NCI-H128 (cell line): ENCODE measurements around the gene LMCD1.

Experiments used
- DNase-seq: peaks from one replicate; lab custom pipeline; 2025; ENCODE audit not compliant: unreplicated experiment; lab: John Stamatoyannopoulos, UW

Gene LMCD1

DNA sequence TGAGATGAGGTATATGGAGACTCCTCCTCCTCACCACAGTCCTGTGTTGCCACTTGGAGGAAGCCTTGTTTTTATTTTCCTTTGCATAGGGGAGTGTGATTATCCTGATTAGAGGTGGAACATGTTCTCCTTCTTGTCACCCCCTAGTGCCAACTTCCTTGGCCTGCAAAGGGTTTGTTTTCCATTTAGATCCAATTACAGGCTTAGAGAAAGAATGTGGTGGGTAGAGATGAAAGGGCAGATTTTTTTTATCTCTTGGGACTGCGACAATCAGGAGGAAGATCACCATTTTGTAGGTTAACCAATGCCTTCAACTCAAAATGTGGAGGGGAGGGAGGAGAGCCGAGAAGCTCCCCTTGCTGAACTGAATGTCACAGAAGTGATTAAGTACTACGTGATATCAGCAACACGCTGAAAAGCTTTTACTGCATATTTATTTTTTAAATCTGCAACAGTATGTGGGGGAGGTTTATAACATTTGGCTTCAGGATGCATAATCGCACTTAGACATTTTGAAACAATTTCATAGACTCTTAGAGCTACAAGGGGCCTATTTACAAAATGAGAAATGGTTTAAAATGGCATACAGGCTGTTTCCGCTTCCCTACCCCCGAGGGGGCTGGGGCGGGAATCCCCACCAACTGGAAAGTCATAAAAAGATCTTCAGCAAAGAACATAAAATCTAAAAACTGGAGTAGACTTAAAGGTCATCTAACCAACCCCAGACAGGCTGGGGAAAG lies 2.4 kb downstream of the LMCD1 start:
- no peak for DNase-seq

DNA sequence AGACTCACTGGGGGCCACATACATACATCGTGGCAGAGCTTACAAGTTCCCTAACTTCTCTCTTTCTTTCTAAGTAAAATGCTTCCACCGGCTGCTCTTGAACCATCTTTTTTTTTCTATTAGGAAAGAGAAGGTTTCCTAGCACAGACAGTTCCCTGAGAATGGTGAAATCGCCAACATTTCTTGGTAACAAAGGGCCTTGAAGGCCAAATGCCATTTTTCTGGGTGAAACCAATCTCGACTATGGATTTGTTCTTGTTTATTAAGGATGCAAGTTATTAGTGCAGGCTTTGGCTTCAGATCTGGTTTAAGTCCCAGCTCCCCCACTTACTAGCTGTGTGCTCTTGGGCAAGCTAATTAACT lies 3.0 kb downstream of the LMCD1 start:
- no peak for DNase-seq

DNA sequence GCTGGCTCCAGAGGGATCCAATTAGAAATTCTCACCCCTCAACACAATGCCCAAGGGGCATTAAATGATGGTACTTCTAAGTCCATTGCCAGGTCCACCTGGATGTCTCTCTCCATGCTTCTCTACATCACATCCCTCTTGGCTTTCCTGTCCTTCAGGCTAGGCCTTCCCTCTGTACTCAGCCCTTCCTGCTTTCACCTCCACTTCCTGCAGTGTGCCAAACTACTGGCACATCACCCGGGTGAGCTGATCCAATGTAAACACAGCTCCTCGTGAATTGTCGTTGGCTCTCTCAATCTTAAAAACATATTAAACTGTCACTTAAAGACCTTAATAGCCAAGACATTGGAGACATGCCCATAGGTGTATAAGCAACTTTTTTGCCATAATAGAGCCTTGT lies 4.0 kb downstream of the LMCD1 start:
- DNase-seq, result no peak

DNA sequence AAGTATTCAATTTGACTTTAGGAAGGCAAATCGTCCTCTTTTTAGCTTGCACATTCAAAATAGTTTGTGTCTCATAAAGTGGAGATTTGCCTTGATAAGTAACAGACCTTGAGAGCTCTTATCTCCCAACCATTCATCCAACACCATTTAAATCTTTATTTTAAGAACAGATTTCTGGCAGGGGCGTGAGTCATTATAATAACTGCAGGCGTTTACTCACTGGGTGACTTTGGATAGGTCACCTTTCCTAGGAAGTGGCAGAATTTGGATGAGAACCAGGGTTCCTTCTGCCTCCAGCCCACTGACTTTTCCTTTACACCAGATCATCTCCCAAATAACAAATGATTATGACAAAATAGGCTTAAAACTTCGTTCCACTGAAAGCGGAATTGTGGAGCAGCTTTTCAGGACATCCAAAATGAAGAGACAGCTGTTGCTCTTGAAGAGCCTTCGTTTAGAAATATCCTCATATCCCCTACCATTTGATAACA lies 5.0 kb downstream of the LMCD1 start:
- DNase-seq, result no peak

DNA sequence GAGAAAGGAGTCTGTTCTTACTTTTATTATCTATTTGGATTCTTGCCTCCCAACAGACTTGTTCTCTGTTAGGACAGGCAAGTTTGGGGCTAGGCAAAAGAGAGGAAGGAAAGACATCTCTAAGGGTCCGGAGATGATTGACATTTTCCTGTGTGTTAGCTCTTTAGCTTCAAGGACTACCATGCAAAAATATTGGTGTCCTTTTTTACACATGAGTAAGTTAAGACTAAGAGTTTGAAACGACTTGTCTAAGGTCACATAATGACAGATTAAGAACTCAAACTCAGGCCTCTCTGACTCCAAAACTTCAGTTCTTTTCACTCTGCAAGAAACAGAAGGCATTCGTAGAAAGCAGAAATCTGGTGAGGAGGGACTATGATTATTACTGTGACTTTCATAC lies 5.9 kb downstream of the LMCD1 start:
- no peak for DNase-seq

DNA sequence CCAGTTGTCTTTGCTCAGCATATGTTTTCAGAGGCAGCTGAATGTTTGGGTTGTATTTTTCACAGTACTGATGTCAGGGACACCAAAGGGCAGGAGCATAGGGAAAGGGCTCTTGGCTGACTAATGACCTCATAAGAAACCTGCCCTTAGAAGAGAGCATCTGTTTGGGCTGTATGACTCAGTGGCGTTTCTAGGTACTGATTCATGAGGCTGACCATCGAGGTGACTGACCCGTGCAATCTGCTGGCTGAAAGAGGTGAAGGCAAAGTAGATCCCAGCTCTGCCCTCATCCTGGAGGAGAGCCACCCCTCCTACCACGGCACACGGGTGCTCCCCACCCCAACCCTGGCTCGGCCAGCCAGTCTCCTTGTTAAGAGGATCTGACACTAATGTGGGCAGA lies 8.3 kb downstream of the LMCD1 start:
- DNase-seq, result no peak

DNA sequence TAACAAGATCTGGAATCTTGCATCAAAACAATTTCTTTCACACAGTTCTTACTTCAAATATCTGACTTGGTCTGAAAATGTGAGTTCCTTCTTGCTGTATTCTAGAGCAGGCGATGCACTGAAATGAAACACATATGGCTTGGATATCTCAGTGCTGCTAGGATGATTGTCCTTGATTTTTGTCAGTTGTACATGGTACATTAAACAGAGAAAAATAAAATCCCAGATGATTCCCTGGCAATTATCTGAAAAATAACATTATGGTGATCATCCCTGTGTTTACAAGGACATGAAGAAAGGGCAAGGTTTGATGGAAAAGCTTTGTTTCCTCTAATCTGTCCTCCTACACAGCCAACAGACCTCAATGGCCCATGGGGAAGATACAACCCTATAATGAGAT lies 10.6 kb downstream of the LMCD1 start:
- no peak for DNase-seq

DNA sequence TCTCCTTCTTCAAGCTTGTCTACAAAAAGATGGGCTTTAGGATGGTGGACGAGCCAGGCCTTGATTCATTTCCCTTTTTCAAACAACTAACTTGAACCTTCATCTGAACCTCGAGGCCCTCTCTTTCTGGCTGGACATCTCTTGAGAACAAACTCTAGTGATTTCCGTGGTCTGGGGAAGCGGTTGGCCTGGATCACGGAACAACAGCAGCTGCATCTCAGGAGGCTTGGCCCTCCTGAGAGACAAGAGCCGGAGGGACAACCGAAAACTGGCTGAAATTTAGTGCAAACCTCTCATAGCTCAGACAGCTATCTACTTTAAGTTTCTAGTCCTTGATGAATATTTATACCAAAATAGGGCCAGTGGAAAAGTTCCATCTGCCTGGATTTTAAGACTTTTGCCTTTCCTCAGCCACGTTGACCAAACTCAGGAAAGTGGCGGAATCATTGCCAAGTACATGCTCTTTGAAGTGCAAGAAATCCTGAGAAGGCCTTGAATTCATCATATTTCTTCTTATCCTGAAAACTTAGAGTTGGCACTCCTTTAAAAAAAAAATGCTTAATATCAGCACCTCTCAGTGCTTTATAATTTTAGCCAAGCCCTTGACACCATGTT lies 14.5 kb downstream of the LMCD1 start:
- no peak for DNase-seq

DNA sequence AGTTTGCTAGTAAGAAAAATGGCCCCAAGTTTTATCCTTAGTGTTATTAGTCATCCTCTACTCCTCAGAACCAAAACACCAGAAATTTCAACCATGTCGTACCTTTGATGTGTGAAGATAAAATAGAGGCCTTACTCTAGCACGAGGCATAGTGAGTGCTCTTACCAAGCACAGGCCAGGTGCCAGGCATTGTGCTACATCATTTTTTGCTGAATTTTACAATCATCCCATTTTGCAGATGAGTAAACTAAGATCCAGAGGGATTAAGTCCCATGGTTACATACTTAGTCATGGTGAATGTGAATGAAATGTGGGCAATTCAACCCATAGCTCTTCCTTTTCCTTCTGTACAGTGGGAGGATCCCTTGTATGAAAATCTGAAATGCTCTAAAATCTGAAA lies 15.2 kb downstream of the LMCD1 start:
- no peak for DNase-seq

DNA sequence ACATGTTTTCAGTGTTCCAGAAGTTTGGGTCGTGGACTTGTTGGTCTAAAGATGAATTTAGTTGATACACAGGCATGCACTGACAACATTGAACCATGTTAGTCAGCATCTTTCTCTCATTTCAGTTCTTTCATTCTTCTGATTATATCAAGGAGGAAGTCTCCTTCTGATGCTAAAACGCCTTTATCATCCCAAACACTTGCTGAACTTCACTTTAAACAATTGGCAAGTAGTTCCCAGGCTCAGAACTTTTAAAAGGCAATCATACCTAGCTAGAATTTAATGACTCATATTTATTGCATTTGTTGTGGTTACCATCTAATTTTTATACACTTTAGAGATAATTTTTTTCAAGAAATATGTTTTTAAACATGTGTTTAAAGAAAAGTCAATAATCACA lies 15.9 kb downstream of the LMCD1 start:
- no peak for DNase-seq

DNA sequence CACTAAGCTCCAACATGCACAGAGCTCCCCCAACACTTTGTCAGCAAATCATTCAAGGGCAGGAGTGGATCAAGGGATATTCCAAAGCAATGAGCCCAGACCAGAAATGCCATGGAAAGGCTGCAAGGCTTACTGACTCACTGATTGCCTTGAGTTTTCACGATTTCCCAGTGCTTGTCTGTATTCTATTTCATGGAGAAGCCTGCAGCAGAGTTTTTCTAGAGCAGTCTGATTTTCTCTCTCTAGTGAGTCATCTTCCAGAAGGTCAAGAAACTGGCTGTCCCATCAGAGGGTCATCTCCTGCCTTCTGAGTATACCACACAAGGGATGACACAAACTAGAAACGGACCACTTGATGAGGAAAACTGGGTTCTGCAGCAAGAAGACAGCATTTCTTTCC lies 16.5 kb downstream of the LMCD1 start:
- no peak for DNase-seq

DNA sequence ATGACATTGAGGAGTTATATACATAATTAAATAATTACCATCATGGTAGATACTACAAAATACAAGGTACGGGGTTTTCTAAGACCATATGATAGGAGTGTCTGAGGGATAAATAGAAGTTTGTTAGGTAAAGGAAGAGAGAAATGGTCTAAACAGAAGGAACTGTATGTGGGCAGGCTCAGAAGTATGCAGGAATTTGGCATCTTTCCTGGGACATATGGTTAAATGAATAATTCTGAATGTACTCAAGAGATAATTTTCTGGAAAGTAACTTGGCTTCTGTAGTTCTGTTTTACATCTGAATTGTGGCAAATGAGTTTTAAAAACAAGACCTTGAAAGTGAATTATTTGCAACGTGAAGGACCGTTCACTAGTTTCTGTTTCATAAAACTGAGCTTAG lies 17.5 kb downstream of the LMCD1 start:
- DNase-seq, result no peak

DNA sequence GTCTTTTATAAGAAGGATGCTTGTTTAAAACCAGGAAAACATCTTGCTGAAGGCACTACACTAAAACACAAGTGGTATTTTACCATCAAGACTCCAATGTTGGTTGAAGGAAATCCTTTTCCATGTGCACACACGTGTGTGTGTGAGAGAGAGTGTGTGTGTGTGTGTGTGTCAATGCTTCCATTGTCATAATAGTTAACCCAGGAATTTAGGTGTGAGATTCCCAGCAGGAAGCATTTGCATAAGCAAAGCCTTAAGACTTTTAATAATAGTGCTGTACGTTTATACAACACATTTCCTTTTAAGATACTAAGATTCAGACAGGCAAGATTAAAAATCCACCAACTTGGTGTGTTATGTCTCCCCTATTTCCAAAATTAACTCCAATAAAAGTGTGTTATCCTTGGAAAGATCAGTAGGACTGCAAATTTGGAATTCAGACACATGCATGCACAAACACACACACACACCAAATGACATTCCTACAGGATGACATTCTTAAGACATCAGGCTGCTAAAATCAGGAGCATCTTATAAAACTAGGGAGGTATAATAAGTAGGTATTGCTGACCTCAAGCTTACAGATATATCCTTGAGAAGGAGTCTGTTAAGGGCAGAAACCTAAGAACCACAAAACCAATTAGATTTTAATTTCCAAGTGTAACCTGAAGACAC lies 18.3 kb downstream of the LMCD1 start:
- DNase-seq, result no peak

DNA sequence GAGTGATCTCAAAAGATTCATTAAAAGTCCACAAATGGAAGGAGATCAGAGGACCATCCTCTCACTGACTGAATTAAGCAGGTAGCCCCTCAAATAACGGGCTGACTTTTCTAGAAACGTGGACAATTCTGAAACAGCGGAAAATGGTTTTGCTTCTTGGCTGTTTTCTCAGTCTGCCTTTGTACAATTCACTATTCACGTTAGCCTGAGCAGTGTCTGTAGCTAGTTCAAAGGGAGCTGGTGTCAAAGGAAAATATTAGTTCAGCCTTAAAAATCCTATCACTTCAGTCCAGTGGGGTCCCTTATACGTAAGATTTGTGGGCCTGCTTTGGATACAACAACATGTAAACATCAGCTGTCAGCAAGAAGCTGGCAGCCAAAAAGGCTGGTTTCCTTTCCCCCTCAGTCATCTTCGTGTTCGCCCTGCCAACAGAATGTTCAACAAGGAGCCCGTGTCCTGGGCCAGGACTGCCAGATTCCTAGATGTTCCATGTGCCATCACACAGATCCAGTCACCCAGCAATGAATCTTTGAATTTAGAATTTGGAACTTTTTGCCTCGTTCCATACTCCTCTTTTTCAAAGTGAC lies 19.3 kb downstream of the LMCD1 start:
- DNase-seq, result no peak

DNA sequence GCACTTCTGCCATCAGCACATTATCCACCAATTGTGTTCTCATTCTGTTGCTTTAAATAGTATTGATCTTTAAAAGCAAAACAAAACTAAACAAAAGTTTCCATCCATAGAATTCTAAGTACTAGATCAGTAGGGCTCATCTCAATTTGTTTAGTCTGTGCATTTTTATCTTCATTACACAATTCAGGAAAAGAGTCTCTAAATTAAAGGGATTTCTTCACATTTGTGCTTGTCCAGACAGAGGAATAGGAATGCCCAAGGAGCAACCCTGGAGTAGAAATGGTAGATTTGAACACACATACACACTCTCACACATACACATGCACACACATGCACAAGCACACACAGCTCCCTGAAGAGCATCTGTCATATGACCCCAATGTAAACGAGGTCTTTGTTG lies 21.4 kb downstream of the LMCD1 start:
- no peak for DNase-seq

DNA sequence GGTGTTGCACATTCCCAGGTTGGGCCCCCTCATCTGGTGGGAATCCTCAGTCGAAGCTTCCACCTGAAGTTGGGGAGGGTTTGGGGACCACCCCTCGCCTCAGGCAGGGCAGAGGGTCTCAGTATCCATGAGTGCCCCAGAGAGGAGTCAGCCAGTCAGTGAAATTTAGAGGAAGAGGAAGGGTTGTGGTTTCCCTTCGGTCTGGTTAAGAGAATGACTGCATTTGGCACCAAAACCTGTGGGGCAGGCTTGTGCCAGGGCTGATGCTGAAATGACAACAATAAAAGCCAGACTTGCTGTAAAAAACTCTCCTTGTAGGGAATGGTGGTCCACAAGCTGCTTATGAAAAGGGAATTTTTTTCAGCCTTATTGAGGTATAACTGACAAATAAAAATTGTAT lies 22.6 kb downstream of the LMCD1 start:
- no peak for DNase-seq

DNA sequence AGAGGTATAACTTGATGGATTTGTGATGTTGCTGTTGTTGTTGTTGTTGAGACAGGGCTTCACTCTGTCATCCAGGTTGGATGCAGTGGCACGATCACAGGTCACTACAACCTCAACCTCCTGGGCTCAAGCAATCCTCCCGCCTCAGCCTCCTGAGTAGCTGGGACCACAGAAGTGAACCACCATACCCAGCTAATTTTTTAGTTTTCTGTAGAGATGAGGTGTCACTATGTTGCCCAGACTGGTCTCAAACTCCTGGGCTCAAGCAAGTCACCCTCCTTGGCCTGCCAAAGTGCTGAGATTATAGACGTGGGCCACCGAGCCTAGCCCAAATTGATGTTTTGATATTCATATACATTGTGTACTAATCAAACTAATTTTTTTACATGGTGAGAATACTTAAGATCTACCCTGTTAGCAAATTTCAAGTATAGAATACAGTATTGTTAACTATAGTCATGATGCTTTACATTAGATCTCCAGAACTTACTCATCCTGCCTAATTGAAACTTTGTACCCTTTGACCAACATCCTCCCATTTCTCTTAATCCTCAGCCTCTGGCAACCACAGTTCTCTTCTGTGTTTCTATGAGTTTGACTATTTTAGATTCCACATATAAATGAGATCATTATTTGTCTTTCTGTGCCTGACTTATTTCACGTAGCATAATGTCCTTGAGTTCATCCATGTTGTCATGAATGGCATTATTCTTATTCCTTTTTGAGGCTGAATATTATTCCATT lies 23.2 kb downstream of the LMCD1 start:
- DNase-seq, result no peak

DNA sequence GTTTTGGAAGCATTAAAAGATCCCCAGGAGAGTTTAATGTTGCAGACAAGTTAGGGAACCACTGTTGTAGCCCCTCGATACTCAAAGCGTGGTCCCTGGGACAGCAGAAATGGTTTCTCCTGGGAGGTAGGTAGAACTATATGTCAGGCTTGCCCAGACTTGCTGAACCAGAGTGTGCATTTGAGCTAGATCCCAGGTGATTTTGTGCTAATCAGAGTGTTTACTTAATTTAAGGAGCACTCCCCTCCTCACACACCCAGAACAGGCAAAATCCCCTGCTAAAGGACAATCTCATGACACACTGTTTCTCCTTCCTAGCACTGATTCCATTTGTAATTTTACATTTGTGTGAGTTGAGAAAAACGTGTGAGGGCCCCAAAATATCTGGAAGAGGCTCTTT lies 24.3 kb downstream of the LMCD1 start:
- DNase-seq, result no peak

DNA sequence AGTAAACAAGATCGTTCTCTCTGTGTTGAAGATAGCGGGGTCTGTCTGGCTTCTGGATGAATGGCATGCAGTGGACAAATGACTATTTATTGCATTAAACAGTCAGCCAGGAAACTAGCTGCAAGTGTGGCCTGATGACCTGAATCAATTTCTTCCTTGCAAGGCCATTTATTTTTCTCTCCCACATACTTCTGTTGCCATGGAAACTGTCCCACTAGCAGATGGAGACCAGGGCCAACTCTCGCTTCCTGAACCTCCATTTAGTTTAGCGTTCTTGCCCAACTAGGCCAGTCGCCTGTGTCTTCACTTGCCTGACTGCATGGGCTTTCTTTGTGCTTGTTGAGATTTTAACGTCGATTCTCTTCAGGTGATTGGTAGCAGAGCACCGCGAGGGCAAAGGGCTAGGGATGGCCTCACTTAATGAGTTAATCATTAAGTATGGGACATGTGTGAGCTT lies 27.6 kb downstream of the LMCD1 start:
- no peak for DNase-seq

DNA sequence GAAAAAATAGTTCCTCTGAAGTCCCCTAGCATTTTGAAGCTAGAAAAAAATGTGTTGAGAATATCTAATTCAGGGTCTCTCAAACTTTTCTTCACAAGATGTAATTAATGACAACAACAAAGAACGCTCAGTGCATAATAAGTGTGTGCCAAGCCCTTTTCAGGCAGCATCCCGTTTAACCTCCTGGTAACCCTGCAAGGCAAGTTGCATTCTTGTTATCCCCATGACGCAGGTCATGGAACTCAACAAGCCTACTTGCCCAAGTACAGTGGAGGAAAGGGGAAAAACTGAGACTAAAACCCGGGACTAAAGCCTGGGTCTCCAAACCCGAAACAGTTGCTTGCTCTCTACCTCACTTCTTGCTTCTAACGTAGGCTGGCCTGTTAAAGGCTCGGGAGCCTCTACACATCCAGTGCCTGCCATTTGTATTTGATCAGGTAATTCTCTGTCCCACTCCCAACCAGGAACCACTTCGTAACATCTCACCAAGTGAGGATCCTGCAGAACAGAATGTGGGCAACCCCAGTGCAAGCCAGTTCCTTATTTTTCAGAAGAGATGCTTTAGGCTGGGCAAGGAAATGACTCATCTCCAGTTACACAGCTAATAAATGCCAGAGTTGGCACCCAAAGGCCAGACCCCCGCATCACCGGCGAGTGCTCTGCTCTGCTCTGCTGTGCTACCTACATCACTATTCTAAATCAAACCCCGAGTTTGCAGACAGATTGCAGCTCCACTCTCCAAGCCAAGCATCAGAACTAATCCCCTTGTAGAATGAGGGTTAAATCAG lies 28.3 kb downstream of the LMCD1 start:
- DNase-seq, result no peak
